Kidney (tissue), 14 donors: ENCODE measurements around the gene MON1A. TPM values are rescaled to one million over a fixed set of nuclear protein-coding genes. Genes with fewer than 3 reads are reported as not detected.

Experiments used
- DNase-seq, 5 donors: peaks; one replicate each; pipeline ENCODE4 v3.0.0-alpha.2; 2013 to 2020
- FAIRE-seq: peaks from 2 replicates; lab custom pipeline; 2012; peaks lifted over from hg19 to GRCh38; lab: Jason Lieb, UNC
- H3K27ac ChIP-seq, 2 donors: one replicate each; pipeline ENCODE4 v1.7.0; 2013; ENCODE audit warnings: low read depth in 2 of 2, low read length in 2 of 2, inconsistent platforms in 1 of 2
- H3K27me3 ChIP-seq: one replicate; pipeline ENCODE4 v1.7.1; 2013; ENCODE audit warnings: low read length, inconsistent platforms; ENCODE audit not compliant: control insufficient read depth, insufficient read depth
- H3K36me3 ChIP-seq, 3 donors: one replicate each; pipeline versions ENCODE4 v1.7.0 to v1.7.1; 2013; ENCODE audit warnings: low read length in 3 of 3, control low read depth in 1 of 3, inconsistent platforms in 1 of 3; ENCODE audit not compliant: insufficient read depth in 3 of 3, control insufficient read depth in 2 of 3
- H3K4me1 ChIP-seq, 3 donors: one replicate each; pipeline versions ENCODE4 v1.7.0 to v1.7.1; 2013; ENCODE audit warnings: low read length in 3 of 3, inconsistent platforms in 1 of 3, low read depth in 1 of 3; ENCODE audit not compliant: control insufficient read depth in 2 of 3, insufficient read depth in 2 of 3
- H3K4me3 ChIP-seq, 3 donors: one replicate each; pipeline versions ENCODE4 v1.7.0 to v1.8.1; 2013; ENCODE audit warnings: low read length in 3 of 3, control low read depth in 1 of 3, inconsistent platforms in 1 of 3
- H3K9ac ChIP-seq, 3 donors: one replicate each; pipeline versions ENCODE4 v1.7.0 to v1.7.1; 2013; ENCODE audit warnings: low read length in 3 of 3, control low read depth in 1 of 3, inconsistent platforms in 1 of 3
- H3K9me3 ChIP-seq, 3 donors: one replicate each; pipeline versions ENCODE4 v1.7.0 to v1.7.1; 2013; ENCODE audit warnings: low read length in 3 of 3, control low read depth in 1 of 3, inconsistent platforms in 1 of 3; ENCODE audit not compliant: control insufficient read depth in 2 of 3, insufficient read depth in 1 of 3
- CTCF ChIP-seq: IDR thresholded peaks from 3 replicates; pipeline ENCODE4 v1.5.1; 2012; ENCODE audit warnings: mild to moderate bottlenecking, moderate library complexity, borderline replicate concordance; ENCODE audit not compliant: insufficient read depth; ENCODE audit errors: extremely low read depth
- intact Hi-C: fragments of 100-400 bp; cut with DNase I; formaldehyde crosslinking; loops from one replicate; pipeline ENCODE4 v1.11.1; 2022
- polyA plus RNA-seq: library from polyadenylated mRNA; stranded (reverse); fragments of 350-450 nt; fragmentation: Illumina TruSeq; extraction: RNeasy Lipid Tissue Mini Kit (QIAGEN cat#74804); gene quantifications from one replicate; pipeline ENCODE4 v1.2.3, GENCODE V29; 2014; ENCODE audit warnings: low read depth, low replicate concordance; ENCODE audit not compliant: insufficient read depth
- total RNA-seq: library from RNA; stranded (reverse); fragmentation: NEBNext Ultra II Directional; extraction: Animal tissue kit (Norgen Biotek cat#: 25700); gene quantifications from one replicate; pipeline ENCODE4 v1.2.1, GENCODE V29; 2021
- donor health status: control.
- donor health status: control.
- donor health status: control.
- donor health status: control.
- donor health status: control.
- donor health status: DM: yes; HTN: yes; CAD: no.
- donor health status: Normal renal cell carcinoma (clear cell type).

Gene MON1A
- total and polyA plus RNA-seq, 2 donors from 2014 or later = 7.4 to 16.4 TPM

GRCh38 chr3:49871531-49872153 is 58.0 kb downstream of the MON1A start:
- Histone ChIP-seq H3K27ac (no peak overlapping the region), H3K4me3 (no peak overlapping the region), H3K36me3 (no peaks in the 10 kb centered on the region), H3K9ac (no peak overlapping the region), H3K9me3 (no peaks in the 10 kb centered on the region), H3K27me3 (peaks cover 7% of the 10 kb centered on the region), H3K4me1 (no peaks in the 10 kb centered on the region)
- DNase-seq (peak in 1 of 5 donors; percentile 13), FAIRE-seq (no peak)
- intact Hi-C loops = no loop called here
- no peak for TF ChIP-seq CTCF

- peak in 1 of 5 donors; percentile 25 for DNase-seq
- no peak within 1 kb of the TSS for H3K9ac ChIP-seq
- no peaks in the 10 kb centered on the region for H3K9me3 ChIP-seq
- no peak within 1 kb of the TSS for H3K4me3 ChIP-seq
- H3K27me3 ChIP-seq = peaks cover 7% of the 10 kb centered on the region
- intact Hi-C loops = no loop called here
- no peak for FAIRE-seq
- no peaks in the 10 kb centered on the region for H3K4me1 ChIP-seq
- TF ChIP-seq CTCF = no peak
- no peak within 1 kb of the TSS for H3K27ac ChIP-seq
- no peaks in the 10 kb centered on the region for H3K36me3 ChIP-seq
These were observed 60.0 kb downstream of the MON1A start, which contains the start of gene CAMKV for GRCh38 chr3:49869525-49870126. CAMKV (minus strand) TSS chr3:49869906; CDS start chr3:49862388, 7,518 bp downstream.

GRCh38 chr3:49868862-49869466 is 60.6 kb downstream of the MON1A start:
- H3K27me3 ChIP-seq = peaks cover 7% of the 10 kb centered on the region
- no peaks in the 10 kb centered on the region for H3K4me1 ChIP-seq
- intact Hi-C loops = no loop called here
- no peak overlapping the region for H3K9ac ChIP-seq
- FAIRE-seq (no peak), DNase-seq (peak in 1 of 5 donors; percentile 13)
- no peak overlapping the region for H3K4me3 ChIP-seq
- H3K9me3 ChIP-seq = no peaks in the 10 kb centered on the region
- no peak overlapping the region for H3K27ac ChIP-seq
- no peaks in the 10 kb centered on the region for H3K36me3 ChIP-seq
- TF ChIP-seq CTCF = no peak
